DND-41 (cell line): Measurements from ENCODE around the gene RTN4IP1.

Experiments used
- EZH2 ChIP-seq: IDR thresholded peaks from 3 replicates; pipeline ENCODE4 v1.6.1; 2012; ENCODE audit warnings: borderline replicate concordance, low read depth, mild to moderate bottlenecking, moderate library complexity, low read length, inconsistent platforms; ENCODE audit not compliant: severe bottlenecking
- TF ChIP-seq, protein P1 (sequence below): IDR thresholded peaks from 2 replicates; pipeline ENCODE4 v1.5.1; 2012; ENCODE audit warnings: borderline replicate concordance, low read length, moderate library complexity, mild to moderate bottlenecking; ENCODE audit not compliant: poor library complexity, severe bottlenecking; ENCODE audit errors: extremely low read depth

DNA sequence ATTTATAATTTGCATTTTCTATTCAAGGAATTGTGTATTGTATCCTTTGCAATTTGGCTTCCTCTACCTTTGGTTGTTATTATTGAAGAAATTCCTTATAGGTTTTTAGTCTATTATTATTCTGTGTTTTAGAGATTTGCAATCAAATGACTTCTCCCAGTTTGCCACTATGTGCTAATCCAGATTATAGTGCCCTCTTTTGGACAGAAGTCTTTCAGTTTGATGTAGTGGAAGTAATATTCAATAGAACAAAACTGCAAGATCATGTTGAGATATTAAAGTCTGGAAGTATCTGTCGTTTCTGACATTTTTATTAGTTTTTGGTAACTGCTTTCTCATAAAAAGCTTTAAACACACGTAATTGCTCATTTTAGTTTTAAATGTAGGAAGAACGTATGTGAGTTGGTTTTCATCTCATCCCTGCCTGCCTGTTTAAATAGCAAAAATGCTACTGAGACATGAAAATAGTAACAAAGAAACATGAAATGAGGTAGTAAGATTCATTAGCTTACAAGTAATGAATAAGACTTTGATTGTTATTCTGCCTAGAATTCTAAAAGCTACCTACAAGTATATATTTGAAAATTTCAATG lies 72.8 kb downstream of the RTN4IP1 start:
- TF ChIP-seq, protein P1, sequence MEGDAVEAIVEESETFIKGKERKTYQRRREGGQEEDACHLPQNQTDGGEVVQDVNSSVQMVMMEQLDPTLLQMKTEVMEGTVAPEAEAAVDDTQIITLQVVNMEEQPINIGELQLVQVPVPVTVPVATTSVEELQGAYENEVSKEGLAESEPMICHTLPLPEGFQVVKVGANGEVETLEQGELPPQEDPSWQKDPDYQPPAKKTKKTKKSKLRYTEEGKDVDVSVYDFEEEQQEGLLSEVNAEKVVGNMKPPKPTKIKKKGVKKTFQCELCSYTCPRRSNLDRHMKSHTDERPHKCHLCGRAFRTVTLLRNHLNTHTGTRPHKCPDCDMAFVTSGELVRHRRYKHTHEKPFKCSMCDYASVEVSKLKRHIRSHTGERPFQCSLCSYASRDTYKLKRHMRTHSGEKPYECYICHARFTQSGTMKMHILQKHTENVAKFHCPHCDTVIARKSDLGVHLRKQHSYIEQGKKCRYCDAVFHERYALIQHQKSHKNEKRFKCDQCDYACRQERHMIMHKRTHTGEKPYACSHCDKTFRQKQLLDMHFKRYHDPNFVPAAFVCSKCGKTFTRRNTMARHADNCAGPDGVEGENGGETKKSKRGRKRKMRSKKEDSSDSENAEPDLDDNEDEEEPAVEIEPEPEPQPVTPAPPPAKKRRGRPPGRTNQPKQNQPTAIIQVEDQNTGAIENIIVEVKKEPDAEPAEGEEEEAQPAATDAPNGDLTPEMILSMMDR: peak; percentile 58
- TF ChIP-seq EZH2: no peak
